ENCODE data around the gene PSMB3.

PSMB3 gene

GRCh38 chr17:38751808-38752307, 683 bp upstream of the PSMB3 start:
- Histone ChIP-seq H3K4me1 (ENCODE audit: control insufficient read depth, insufficient read depth, low read length) (peaks cover 48% of the 10 kb centered on the region), H3K9ac (ENCODE audit: low read length in 2 of 2) (peak overlapping the region; percentile 51 to 61), H3K4me3 (ENCODE audit: low read length in 2 of 2) (peak overlapping the region; percentile 85 to 99), H3K9me3 (ENCODE audit: control insufficient read depth in 2 of 2, low read length in 2 of 2) (no peaks in the 10 kb centered on the region), H3K36me3 (ENCODE audit: control insufficient read depth in 2 of 2, insufficient read depth in 2 of 2, low read length in 2 of 2) (peaks cover 7 to 8% of the 10 kb centered on the region in 2 donors), H3K27me3 (ENCODE audit: control insufficient read depth in 1 of 2, insufficient read depth in 2 of 2, low read length in 2 of 2) (peaks cover 3 to 10% of the 10 kb centered on the region in 2 donors), H3K27ac (ENCODE audit: low read length) (peak overlapping the region; percentile 85)

GRCh38 chr17:38753071-38753506, 548 bp downstream of the PSMB3 start:
- Histone ChIP-seq H3K4me1 (ENCODE audit: control insufficient read depth, insufficient read depth, low read length) (peaks cover 40% of the 10 kb centered on the region), H3K27me3 (ENCODE audit: control insufficient read depth in 1 of 2, insufficient read depth in 2 of 2, low read length in 2 of 2) (peaks cover 3 to 10% of the 10 kb centered on the region in 2 donors), H3K27ac (ENCODE audit: low read length) (peak overlapping the region; percentile 85)

GRCh38 chr17:38761612-38762011, 9.1 kb downstream of the PSMB3 start:
- no peak overlapping the region for H3K9ac ChIP-seq (ENCODE audit: low read length in 2 of 2)
- peaks cover 46 to 48% of the 10 kb centered on the region in 2 donors for H3K36me3 ChIP-seq (ENCODE audit: control insufficient read depth in 2 of 2, insufficient read depth in 2 of 2, low read length in 2 of 2)
- H3K27me3 ChIP-seq (ENCODE audit: control insufficient read depth in 1 of 2, insufficient read depth in 2 of 2, low read length in 2 of 2) = no peaks in the 10 kb centered on the region

More at GRCh38 chr17:38753071-38753506, 548 bp downstream of the PSMB3 start:
- Histone ChIP-seq H3K9ac (ENCODE audit: low read length in 2 of 2) (peak overlapping the region; percentile 94 to 97), H3K4me3 (ENCODE audit: low read length in 2 of 2) (peak overlapping the region; percentile 89 to 99), H3K36me3 (ENCODE audit: control insufficient read depth in 2 of 2, insufficient read depth in 2 of 2, low read length in 2 of 2) (peaks cover 8 to 9% of the 10 kb centered on the region in 2 donors), H3K9me3 (ENCODE audit: control insufficient read depth in 2 of 2, low read length in 2 of 2) (no peaks in the 10 kb centered on the region)

GRCh38 chr17:38762231-38762630, 9.7 kb downstream of the PSMB3 start:
- Histone ChIP-seq H3K36me3 (ENCODE audit: control insufficient read depth in 2 of 2, insufficient read depth in 2 of 2, low read length in 2 of 2) (peaks cover 50% of the 10 kb centered on the region in 2 donors), H3K27me3 (ENCODE audit: control insufficient read depth in 1 of 2, insufficient read depth in 2 of 2, low read length in 2 of 2) (no peaks in the 10 kb centered on the region), H3K9me3 (ENCODE audit: control insufficient read depth in 2 of 2, low read length in 2 of 2) (no peaks in the 10 kb centered on the region), H3K9ac (ENCODE audit: low read length in 2 of 2) (peak overlapping the region in 1 of 2 donors; percentile 13), H3K27ac (ENCODE audit: low read length) (no peak overlapping the region), H3K4me1 (ENCODE audit: control insufficient read depth, insufficient read depth, low read length) (no peaks in the 10 kb centered on the region), H3K4me3 (ENCODE audit: low read length in 2 of 2) (no peak overlapping the region)

More at GRCh38 chr17:38761612-38762011, 9.1 kb downstream of the PSMB3 start:
- Histone ChIP-seq H3K27ac (ENCODE audit: low read length) (no peak overlapping the region), H3K9me3 (ENCODE audit: control insufficient read depth in 2 of 2, low read length in 2 of 2) (no peaks in the 10 kb centered on the region), H3K4me1 (ENCODE audit: control insufficient read depth, insufficient read depth, low read length) (no peaks in the 10 kb centered on the region), H3K4me3 (ENCODE audit: low read length in 2 of 2) (no peak overlapping the region)

- no peak overlapping the region for H3K4me3 ChIP-seq (ENCODE audit: low read length in 2 of 2)
- H3K36me3 ChIP-seq (ENCODE audit: control insufficient read depth in 2 of 2, insufficient read depth in 2 of 2, low read length in 2 of 2) = peaks cover 68 to 71% of the 10 kb centered on the region in 2 donors
- H3K27me3 ChIP-seq (ENCODE audit: control insufficient read depth in 1 of 2, insufficient read depth in 2 of 2, low read length in 2 of 2) = no peaks in the 10 kb centered on the region
- H3K9me3 ChIP-seq (ENCODE audit: control insufficient read depth in 2 of 2, low read length in 2 of 2) = no peaks in the 10 kb centered on the region
- no peaks in the 10 kb centered on the region for H3K4me1 ChIP-seq (ENCODE audit: control insufficient read depth, insufficient read depth, low read length)
- no peak overlapping the region for H3K27ac ChIP-seq (ENCODE audit: low read length)
- H3K9ac ChIP-seq (ENCODE audit: low read length in 2 of 2) = no peak overlapping the region
Measured at GRCh38 chr17:38766341-38766740, 13.8 kb downstream of the PSMB3 start.

DNA sequence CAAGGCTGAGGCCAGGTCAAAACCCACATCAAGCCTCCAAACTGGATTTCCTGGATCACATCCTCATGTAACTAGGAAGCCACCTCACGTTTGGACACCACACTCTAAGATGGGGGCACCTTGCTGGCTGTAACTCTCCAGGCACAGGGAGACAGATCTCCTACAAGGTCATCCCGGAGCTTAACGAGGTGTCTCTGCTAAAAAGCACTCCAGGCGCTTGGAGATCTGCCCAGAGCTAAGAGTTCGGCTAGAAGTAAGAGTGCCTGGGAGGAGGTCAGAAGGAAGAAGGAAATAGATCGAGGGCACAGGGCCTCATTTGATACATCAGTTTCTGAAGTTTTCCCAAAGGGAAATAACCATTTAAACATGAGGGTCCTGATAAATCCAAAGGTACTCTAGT, 15.9 kb downstream of the PSMB3 start:
- H3K9me3 ChIP-seq (ENCODE audit: control insufficient read depth in 2 of 2, low read length in 2 of 2) = no peaks in the 10 kb centered on the region
- H3K4me1 ChIP-seq (ENCODE audit: control insufficient read depth, insufficient read depth, low read length) = no peaks in the 10 kb centered on the region
- H3K4me3 ChIP-seq (ENCODE audit: low read length in 2 of 2) = no peak overlapping the region
- no peak overlapping the region for H3K9ac ChIP-seq (ENCODE audit: low read length in 2 of 2)
- no peak overlapping the region for H3K27ac ChIP-seq (ENCODE audit: low read length)
- peaks cover 67 to 74% of the 10 kb centered on the region in 2 donors for H3K36me3 ChIP-seq (ENCODE audit: control insufficient read depth in 2 of 2, insufficient read depth in 2 of 2, low read length in 2 of 2)
- H3K27me3 ChIP-seq (ENCODE audit: control insufficient read depth in 1 of 2, insufficient read depth in 2 of 2, low read length in 2 of 2) = no peaks in the 10 kb centered on the region

DNA sequence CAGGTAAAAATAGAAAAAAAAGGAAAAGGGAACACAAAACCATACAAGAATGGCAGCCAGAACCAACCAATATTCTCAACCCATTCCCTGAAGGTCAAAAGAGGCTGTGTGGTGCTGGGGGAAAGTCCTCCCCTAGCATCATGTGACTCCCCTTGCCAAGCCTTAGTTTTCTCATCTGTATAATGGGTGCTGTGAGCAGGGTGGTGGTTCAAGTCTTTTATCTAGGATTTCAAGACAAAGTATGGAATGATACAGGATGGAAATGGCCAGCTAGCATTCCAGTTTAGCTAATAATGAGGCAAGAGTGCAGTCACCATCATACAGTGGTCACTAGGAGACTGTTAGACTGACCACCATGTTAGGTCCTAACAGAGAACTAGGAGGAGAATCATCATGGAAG, 20.7 kb downstream of the PSMB3 start:
- Histone ChIP-seq H3K36me3 (ENCODE audit: control insufficient read depth in 2 of 2, insufficient read depth in 2 of 2, low read length in 2 of 2) (peaks cover 71 to 75% of the 10 kb centered on the region in 2 donors), H3K4me3 (ENCODE audit: low read length in 2 of 2) (no peak overlapping the region), H3K4me1 (ENCODE audit: control insufficient read depth, insufficient read depth, low read length) (no peaks in the 10 kb centered on the region), H3K27ac (ENCODE audit: low read length) (no peak overlapping the region), H3K9ac (ENCODE audit: low read length in 2 of 2) (no peak overlapping the region), H3K9me3 (ENCODE audit: control insufficient read depth in 2 of 2, low read length in 2 of 2) (no peaks in the 10 kb centered on the region), H3K27me3 (ENCODE audit: control insufficient read depth in 1 of 2, insufficient read depth in 2 of 2, low read length in 2 of 2) (no peaks in the 10 kb centered on the region)

GRCh38 chr17:38777641-38778250, 25.2 kb downstream of the PSMB3 start:
- no peaks in the 10 kb centered on the region for H3K9me3 ChIP-seq (ENCODE audit: control insufficient read depth in 2 of 2, low read length in 2 of 2)
- H3K9ac ChIP-seq (ENCODE audit: low read length in 2 of 2) = no peak overlapping the region
- peaks cover 2% of the 10 kb centered on the region for H3K4me1 ChIP-seq (ENCODE audit: control insufficient read depth, insufficient read depth, low read length)
- no peak overlapping the region for H3K4me3 ChIP-seq (ENCODE audit: low read length in 2 of 2)
- H3K36me3 ChIP-seq (ENCODE audit: control insufficient read depth in 2 of 2, insufficient read depth in 2 of 2, low read length in 2 of 2) = peaks cover 80 to 82% of the 10 kb centered on the region in 2 donors
- H3K27me3 ChIP-seq (ENCODE audit: control insufficient read depth in 1 of 2, insufficient read depth in 2 of 2, low read length in 2 of 2) = no peaks in the 10 kb centered on the region
- H3K27ac ChIP-seq (ENCODE audit: low read length) = no peak overlapping the region

GRCh38 chr17:38779965-38780752, 27.6 kb downstream of the PSMB3 start:
- Histone ChIP-seq H3K4me1 (ENCODE audit: control insufficient read depth, insufficient read depth, low read length) (peaks cover 2% of the 10 kb centered on the region), H3K9ac (ENCODE audit: low read length in 2 of 2) (no peak overlapping the region), H3K27ac (ENCODE audit: low read length) (no peak overlapping the region), H3K27me3 (ENCODE audit: control insufficient read depth in 1 of 2, insufficient read depth in 2 of 2, low read length in 2 of 2) (no peaks in the 10 kb centered on the region), H3K9me3 (ENCODE audit: control insufficient read depth in 2 of 2, low read length in 2 of 2) (no peaks in the 10 kb centered on the region), H3K4me3 (ENCODE audit: low read length in 2 of 2) (no peak overlapping the region), H3K36me3 (ENCODE audit: control insufficient read depth in 2 of 2, insufficient read depth in 2 of 2, low read length in 2 of 2) (peaks cover 80 to 82% of the 10 kb centered on the region in 2 donors)

GRCh38 chr17:38783227-38783626, 30.7 kb downstream of the PSMB3 start:
- Histone ChIP-seq H3K4me1 (ENCODE audit: control insufficient read depth, insufficient read depth, low read length) (peaks cover 2% of the 10 kb centered on the region), H3K9ac (ENCODE audit: low read length in 2 of 2) (no peak overlapping the region), H3K36me3 (ENCODE audit: control insufficient read depth in 2 of 2, insufficient read depth in 2 of 2, low read length in 2 of 2) (peaks cover 67 to 72% of the 10 kb centered on the region in 2 donors), H3K9me3 (ENCODE audit: control insufficient read depth in 2 of 2, low read length in 2 of 2) (no peaks in the 10 kb centered on the region), H3K27me3 (ENCODE audit: control insufficient read depth in 1 of 2, insufficient read depth in 2 of 2, low read length in 2 of 2) (no peaks in the 10 kb centered on the region), H3K4me3 (ENCODE audit: low read length in 2 of 2) (no peak overlapping the region), H3K27ac (ENCODE audit: low read length) (no peak overlapping the region)
